Epithelial cell of prostate (primary cell): ENCODE measurements around the gene FRAT1.
"Not testable (repeated sequence)": the region's sequence is repeated elsewhere in the genome, so short reads cannot be mapped to it uniquely, and the experiment has no call there.

Source experiments
- DNase-seq: peaks from one replicate; pipeline ENCODE4 v3.0.0-alpha.2; 2011; ENCODE audit warnings: low read depth, low spot score
- H3K27ac ChIP-seq: fragments of 450-650 bp; 2 replicates; pipeline ENCODE4 v1.5.1; 2017; ENCODE audit warnings: mild to moderate bottlenecking

The FRAT1 gene

DNA sequence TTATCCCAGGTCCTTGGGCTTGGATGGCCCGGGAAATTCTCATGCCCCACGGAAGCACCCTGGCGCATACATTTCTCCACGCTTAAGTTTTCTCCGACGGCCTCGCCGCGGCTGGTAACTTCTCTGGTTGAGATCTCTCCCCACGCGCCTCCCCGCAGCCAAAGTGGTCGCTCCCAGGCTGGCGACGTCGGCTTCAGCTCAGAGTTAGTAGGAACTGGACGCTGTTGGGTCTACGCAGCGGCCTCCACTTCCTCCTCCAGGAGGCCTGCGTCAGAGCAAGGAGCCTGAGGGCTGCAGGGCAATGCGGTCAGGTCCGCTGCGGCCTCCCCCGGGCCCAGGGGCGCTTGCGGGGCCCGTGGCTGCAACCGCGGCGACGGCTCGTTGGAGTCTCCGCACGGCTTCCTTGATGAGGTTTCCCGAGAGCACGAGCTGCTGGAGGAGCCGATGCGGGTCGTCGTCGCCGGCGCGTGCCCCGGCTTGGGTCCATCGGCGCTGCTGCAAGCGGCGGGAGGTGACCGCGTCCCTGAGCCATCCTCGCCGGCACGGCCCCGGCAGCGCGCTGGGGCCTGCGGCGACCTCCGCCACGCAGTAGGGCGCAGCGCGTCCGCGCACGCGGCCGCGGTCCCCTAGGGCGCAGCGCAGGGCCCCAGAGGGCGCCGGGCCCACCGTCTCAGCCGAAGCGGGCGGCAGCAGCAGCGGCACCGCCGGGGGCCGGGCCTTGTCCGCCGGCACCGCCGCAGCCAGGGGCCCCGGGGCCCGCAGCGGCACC, 14.7 kb downstream of the FRAT1 start:
- H3K27ac ChIP-seq, result peak overlapping the region; percentile 72
- no peak for DNase-seq

GRCh38 chr10:97334370-97335175, 15.5 kb downstream of the FRAT1 start, which contains the start of gene FRAT2:
Gene FRAT2, minus strand, starts transcription at chr10:97334729. Its CDS starts 157 bp downstream, at chr10:97334572.
- peak within 1 kb of the TSS; percentile 72 for H3K27ac ChIP-seq
- peak; percentile 55 for DNase-seq

GRCh38 chr10:97335188-97335619, 16.1 kb downstream of the FRAT1 start:
- no peak for DNase-seq
- H3K27ac ChIP-seq, result peak overlapping the region; percentile 72

- no peak for DNase-seq
- peak overlapping the region; percentile 21 for H3K27ac ChIP-seq
Measured at GRCh38 chr10:97336006-97336405, 16.9 kb downstream of the FRAT1 start.

- DNase-seq, result no peak
- H3K27ac ChIP-seq, result peak overlapping the region; percentile 21
Measured at GRCh38 chr10:97336446-97336845, 17.4 kb downstream of the FRAT1 start.

DNA sequence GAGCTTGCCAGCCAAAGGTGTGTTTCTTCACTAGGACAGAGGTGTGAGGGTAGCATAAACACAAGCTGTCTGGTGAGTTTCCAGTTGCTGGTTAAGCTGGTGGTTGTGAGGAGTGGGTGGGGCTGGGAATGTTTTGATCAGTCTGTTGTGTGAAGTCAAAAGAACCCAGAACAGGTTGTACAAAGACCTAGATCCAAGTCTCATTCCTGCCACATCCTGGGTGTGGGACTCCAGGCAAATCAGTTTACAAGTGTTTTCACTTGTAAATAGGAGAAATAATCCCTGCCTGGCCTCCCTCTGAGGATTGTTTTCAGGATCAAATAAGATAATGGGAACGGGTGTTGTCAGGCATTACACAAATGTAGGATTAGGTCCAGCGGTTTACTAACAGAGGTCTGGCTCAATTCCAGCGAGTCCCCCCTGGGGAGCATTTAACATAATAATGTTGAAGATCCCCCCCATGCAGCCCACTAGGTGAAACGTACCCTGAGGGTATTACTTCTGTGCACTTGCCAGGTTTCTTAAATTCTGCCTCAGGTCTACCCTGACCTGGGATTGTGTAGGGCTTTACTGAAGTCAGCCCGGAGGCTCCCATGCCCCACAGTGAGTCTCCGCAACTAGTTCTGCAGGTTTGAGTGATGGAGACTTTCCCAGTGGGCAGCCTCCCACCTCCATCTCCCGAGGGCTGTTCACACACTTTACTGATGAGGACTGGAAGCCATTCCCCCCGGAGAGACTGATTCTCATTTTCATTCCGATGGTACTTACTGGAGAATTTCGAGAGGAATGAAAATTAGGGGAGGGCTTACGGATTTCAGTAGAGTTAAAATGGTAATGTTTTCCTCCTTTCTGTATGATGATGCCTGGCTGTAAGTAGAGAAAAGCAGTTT, 18.1 kb downstream of the FRAT1 start:
- DNase-seq, result peak; percentile 64
- H3K27ac ChIP-seq, result peak overlapping the region; percentile 21

DNA sequence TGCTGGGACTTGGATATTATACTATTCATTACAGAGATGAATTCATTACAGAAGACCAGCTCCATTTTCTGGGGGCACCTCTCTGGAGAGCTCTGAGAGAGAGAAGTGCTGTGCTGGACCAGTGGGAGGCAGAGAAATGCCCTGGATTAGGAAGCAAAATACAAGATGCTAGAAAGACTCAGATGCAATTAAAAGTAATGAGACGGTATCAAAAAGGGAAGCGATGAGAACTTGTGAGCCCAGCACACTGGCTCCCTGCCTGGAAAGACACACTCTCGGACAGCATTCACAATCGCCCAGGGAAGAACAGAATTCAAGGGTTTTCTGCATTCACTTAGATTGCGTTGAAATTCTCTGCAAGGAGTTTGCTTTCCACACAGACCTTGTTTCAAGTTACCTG, 19.0 kb downstream of the FRAT1 start:
- DNase-seq, result no peak
- H3K27ac ChIP-seq, result no peak overlapping the region

DNA sequence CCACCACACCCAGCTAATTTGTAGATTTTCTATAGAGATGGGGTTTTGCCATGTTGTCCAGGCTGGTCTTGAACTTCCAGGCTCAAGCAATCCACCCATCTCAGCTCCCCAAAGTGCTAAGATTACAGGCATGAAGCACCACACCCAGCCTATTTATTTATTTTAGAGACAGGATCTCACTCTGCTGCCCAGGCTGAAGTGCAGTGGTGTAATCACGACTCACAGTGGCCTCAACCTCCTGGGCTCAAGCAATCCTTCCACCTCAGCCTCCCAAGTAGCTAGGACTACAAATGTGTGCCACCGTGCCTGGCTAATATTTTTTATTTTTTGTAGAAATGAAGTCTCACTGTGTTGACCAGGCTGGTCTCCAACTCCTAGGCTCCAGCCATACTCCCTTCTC, 22.3 kb downstream of the FRAT1 start:
- no peak overlapping the region for H3K27ac ChIP-seq
- DNase-seq, result no peak

- DNase-seq, H3K27ac ChIP-seq: not testable (repeated sequence)
Measured at GRCh38 chr10:97343664-97344063, 24.6 kb downstream of the FRAT1 start.

GRCh38 chr10:97347317-97347716, 28.2 kb downstream of the FRAT1 start:
- H3K27ac ChIP-seq, result no peak overlapping the region
- no peak for DNase-seq

DNA sequence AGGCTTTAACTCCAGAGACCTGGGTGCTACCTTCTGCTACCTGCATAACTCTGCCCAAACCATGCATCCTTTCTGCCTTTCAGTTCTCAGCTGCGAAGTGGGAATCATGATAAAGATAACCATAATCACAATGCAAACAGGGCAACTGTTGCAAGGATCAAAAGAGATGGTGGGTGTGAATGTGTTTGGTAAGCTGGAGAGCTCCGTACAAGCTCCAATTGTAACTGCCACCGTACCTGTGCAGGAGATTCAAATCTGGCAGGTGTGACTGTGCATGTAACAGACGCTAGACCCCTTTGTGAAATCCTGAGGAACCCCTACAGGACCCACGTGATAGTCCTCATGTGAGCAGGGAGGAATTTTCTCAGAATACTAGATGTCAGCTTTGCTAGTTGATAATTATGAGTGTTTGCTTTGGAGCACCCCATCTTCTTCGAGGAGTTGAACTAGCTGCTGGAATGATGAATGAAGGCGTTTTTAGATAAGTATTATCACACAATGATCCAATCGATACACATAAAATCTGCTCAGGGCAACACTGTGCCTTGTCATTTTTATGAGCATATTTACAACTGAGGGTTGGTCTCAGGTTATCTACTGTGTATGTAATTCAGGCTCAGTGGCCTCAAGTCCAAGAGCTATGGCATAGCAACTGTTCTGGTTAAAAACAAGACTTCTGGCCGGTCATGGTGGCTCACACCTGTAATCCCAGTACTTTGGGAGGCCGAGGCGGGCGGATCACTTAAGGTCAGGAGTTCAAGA, 30.9 kb downstream of the FRAT1 start:
- H3K27ac ChIP-seq, result no peak overlapping the region
- DNase-seq, result no peak

GRCh38 chr10:97353945-97354344, 34.9 kb downstream of the FRAT1 start:
- H3K27ac ChIP-seq, result no peak overlapping the region
- DNase-seq, result no peak

DNA sequence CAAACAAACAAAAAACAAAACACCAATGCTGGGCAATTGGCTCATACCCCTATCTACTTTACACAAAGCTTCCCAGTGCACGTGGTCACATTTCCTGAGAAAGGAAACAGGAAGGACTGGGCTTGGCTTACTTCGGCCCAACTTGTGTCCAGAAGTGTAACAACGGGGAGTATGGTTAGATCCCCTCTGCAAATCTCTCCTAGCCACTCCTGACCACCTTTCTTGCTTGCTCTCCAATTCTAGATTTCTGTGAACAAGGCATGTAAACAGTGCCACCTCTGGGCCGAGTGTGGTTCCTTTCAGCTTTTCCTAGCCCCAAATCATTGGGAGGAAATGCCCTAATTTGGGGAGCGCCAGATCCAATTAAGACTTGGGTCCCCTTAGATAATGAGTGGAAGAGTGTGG, 36.5 kb downstream of the FRAT1 start:
- no peak overlapping the region for H3K27ac ChIP-seq
- no peak for DNase-seq

DNA sequence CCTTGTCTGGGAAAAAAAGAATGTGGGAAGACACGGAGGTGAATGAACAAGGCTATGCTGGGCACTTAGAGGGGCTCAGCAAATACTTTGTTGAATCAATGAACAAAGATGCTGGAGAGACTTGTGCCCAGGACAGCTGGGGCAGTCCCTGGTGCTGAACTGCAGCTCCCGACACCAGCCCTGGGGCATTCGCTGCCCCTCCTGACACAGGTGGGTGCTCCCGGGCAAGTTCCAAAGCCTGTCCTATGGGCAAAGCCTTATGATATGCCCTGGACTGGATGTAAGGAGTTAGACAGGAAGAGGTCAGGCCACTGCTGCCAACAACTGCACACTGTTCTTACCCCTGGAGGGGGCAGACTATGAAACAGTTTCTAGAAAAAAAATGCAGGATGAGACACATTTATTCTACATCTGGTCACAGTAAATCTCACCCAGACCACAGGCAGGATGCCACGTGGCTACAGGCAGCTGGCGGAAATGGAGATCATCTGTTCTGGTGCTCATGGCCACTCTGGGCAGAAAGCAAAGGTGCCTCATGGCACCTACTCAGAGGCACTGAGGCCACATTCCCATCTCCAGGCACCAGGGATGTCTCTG, 37.3 kb downstream of the FRAT1 start:
- H3K27ac ChIP-seq, result no peak overlapping the region
- DNase-seq, result no peak

GRCh38 chr10:97356918-97357317, 37.8 kb downstream of the FRAT1 start:
- H3K27ac ChIP-seq, result no peak overlapping the region
- DNase-seq, result no peak

DNA sequence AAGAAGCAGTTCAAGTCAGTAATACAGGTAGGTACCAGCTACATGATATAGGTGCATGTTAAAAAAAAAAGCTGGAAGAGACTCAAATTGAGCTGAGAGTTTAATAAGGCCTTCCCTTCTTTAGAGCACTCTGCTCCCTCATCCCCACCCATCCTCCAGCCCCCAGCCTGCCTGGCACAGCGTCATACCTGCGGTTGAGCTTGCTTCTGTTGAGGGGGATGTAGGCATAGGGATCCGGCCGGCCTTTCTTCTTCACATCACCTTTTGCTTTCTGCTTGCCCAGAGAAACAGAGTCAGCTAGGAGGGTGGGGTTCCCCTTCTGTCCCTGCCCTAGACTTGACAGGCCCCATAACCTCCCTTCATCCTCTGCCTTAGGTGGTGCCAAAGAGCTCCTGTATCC, 39.3 kb downstream of the FRAT1 start:
- no peak for DNase-seq
- H3K27ac ChIP-seq, result no peak overlapping the region

DNA sequence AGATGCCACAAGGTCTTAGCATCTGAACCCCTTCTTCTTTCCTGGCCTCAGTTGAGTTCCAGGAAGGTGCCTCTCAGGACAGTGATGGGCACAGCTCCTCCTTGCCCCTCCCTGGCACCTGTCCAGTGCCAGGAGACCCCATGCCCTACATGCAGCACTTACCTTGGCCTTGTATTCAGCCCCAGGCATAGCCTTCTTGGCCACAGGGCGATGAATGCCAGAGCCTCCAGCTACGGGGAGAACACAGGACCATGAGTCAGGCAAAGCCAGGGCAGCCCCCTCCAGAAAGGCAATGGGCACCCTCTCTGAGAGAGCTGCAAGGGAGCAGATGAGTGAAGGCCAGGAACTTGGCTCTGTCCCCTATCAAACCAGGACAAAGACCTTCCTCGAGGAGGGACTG, 39.7 kb downstream of the FRAT1 start:
- no peak overlapping the region for H3K27ac ChIP-seq
- DNase-seq, result no peak

- no peak overlapping the region for H3K27ac ChIP-seq
- DNase-seq, result no peak
Measured at GRCh38 chr10:97360705-97361536, 41.9 kb downstream of the FRAT1 start.

DNA sequence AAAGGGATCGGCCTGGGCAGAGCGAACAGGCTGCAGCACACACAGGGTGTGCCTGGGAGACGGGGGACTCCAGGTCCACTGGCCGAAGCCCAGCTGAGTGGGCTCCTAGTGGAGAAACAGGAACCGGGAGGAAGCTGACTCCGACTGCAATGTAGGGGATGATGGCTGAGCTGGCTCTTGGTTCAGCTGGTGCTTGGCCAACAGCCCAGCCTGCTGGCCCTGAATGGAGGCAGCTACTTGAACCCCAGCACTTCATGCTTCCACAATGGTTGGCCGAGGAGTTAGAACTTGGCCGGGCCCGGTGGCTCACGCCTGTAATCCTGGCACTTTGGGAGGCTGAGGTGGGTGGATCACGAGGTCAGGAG, 42.4 kb downstream of the FRAT1 start:
- no peak overlapping the region for H3K27ac ChIP-seq
- DNase-seq, result no peak
